NOMO-1 treated with DMSO at 0.1 percent for 48 hours (cell line): ENCODE data around the gene HAS3.
"Not testable (repeated sequence)": the region's sequence is repeated elsewhere in the genome, so short reads cannot be mapped to it uniquely, and the experiment has no call there.

ENCODE experiments used
- DNase-seq: peaks from one replicate; lab custom pipeline; 2025; ENCODE audit not compliant: unreplicated experiment; lab: John Stamatoyannopoulos, UW

HAS3 gene

GRCh38 chr16:69115837-69116236 lies 10.4 kb downstream of the HAS3 start:
- no peak for DNase-seq

- no peak for DNase-seq
These were observed 10.9 kb downstream of the HAS3 start for GRCh38 chr16:69116256-69116875.

- no peak for DNase-seq
These were observed 11.5 kb downstream of the HAS3 start for GRCh38 chr16:69116906-69117305.

- DNase-seq: no peak
These were observed 13.0 kb downstream of the HAS3 start for GRCh38 chr16:69118468-69118867.

- DNase-seq: no peak
These were observed 13.5 kb downstream of the HAS3 start for GRCh38 chr16:69118994-69119393.

GRCh38 chr16:69119536-69119935 lies 14.1 kb downstream of the HAS3 start:
- DNase-seq: no peak

GRCh38 chr16:69120096-69120664 lies 14.7 kb downstream of the HAS3 start:
- no peak for DNase-seq

- peak; percentile 57 for DNase-seq
These were observed 18.5 kb downstream of the HAS3 start for GRCh38 chr16:69123910-69124309.

GRCh38 chr16:69124406-69124805 lies 19.0 kb downstream of the HAS3 start:
- not testable (repeated sequence) for DNase-seq

- not testable (repeated sequence) for DNase-seq
These were observed 19.5 kb downstream of the HAS3 start for GRCh38 chr16:69124961-69125360.

GRCh38 chr16:69126221-69126620 lies 20.8 kb downstream of the HAS3 start:
- DNase-seq: no peak

GRCh38 chr16:69126801-69127200 lies 21.3 kb downstream of the HAS3 start:
- DNase-seq: not testable (repeated sequence)

- no peak for DNase-seq
These were observed 22.6 kb downstream of the HAS3 start for GRCh38 chr16:69127966-69128510.

- no peak for DNase-seq
These were observed 25.0 kb downstream of the HAS3 start for GRCh38 chr16:69130461-69130860.

GRCh38 chr16:69131167-69131838 lies 25.9 kb downstream of the HAS3 start:
- DNase-seq: peak; percentile 44

- peak; percentile 74 for DNase-seq
These were observed 26.5 kb downstream of the HAS3 start for GRCh38 chr16:69131839-69132423.

- peak; percentile 79 for DNase-seq
These were observed 27.2 kb downstream of the HAS3 start, which contains the start of the genes CHTF8 and UTP4 for GRCh38 chr16:69132424-69133252. Gene CHTF8, minus strand, starts transcription at chr16:69132588. Its CDS starts 11,130 bp downstream, at chr16:69121458. Gene UTP4, plus strand, starts transcription at chr16:69132649. Its CDS starts 811 bp downstream, at chr16:69133460.

- no peak for DNase-seq
These were observed 28.0 kb downstream of the HAS3 start for GRCh38 chr16:69133373-69133954.

- DNase-seq: no peak
These were observed 33.2 kb downstream of the HAS3 start for GRCh38 chr16:69138608-69139007.

GRCh38 chr16:69139464-69139863 lies 34.0 kb downstream of the HAS3 start:
- not testable (repeated sequence) for DNase-seq
